GM21390 (cell line): ENCODE data around the gene SEC14L3.

Experiments
- ATAC-seq: cut with Tn5 transposase; IDR thresholded peaks from one replicate; pipeline ENCODE4 v1.9.1; 2021; ENCODE audit not compliant: unreplicated experiment

The SEC14L3 gene

DNA sequence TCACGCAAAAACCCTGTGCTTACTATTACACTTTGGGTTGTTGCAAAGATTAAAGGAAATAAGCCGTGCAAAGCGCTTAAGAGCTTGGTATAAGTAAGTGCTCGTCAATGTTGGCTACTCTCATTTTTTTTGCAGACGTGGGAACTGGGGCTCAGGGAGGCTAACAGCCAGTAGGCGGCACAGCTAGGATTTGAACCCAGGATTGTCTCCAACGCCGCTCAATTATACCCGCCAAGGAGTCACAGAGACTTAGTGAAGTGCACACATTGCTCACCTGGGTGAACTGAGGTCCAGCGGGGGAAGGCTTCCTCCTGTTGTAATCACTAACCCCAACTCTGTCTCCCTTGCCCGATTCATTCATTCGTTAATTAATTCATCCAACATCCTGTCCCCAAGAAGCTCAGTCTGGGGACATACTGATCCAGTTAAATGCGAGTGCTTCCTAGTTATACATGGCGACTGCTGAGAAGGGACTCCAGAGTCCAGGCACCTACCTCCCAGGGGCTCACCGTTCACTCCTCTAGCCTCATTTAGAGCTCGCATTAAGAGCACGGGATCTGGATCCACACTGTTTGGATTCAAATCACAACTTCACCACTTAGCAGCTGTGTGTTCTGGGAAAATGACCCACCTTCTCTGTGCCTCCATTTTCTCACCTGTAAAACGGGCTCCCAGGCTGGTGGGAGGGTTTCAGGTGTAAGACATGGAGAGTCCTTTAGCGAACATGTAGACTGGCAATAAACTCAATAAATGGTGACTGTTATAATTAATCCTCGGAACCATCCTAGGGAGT is 47.1 kb downstream of the SEC14L3 start:
- no peak for ATAC-seq

DNA sequence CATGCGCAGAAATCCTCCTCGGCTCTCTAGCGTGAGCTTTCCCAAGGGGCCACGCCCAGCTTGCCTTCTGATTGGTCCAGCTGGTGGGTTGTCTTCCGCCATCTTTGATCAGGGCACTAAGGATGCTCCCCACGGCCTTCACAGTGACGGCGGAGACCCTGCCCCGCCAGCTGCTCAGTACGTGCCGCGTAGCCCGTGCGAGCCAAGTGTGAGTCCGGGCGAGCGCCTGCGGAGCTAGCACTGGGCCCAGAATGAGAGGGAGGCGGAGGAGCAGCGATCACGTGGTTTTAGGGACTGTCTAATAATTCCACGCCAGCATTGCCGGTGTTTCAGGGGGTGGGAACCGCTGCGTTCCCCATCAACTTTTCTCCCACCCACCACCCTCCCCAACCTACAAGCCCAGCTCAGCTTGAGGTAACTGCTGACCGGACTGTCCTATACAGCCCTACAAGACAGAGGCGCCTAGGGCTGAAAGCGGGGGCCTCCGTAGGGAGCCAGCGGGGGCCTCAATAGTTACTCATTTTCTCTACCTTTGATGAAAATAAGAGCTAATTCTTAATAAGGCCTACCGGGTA is 47.8 kb downstream of the SEC14L3 start:
- peak; percentile 82 for ATAC-seq

DNA sequence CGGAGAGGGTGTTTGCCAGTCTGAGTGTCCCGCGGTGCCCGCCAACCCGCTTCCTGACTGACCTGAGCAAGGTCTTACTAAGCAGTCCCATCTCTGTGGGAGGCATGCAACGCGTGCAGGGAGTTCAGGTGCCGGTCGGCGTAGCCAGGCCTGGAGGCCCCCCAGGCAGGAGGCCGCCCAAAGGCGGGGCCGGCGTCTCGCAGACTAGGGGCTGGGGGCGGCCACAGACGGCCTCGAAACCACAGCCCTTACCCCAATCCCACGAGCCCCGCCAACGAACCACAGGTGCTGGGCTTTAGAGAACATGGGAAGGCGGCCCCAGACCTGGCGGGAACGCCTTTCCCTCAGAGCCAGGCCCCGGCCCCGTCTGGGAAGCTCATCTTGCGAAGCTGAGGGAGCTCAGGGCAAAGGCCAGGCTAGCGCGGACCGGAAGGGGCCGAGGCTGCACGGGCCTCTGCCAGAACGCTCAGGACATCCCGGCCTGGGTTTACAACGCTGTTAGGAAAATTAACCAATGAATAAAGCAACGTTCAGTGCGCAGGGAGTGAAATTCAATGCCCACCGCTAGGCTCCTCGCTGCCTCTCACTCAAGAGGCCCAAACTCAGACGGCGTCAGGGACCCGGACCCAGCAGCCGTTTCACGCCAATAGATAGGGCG is 48.4 kb downstream of the SEC14L3 start:
- ATAC-seq = peak; percentile 32

DNA sequence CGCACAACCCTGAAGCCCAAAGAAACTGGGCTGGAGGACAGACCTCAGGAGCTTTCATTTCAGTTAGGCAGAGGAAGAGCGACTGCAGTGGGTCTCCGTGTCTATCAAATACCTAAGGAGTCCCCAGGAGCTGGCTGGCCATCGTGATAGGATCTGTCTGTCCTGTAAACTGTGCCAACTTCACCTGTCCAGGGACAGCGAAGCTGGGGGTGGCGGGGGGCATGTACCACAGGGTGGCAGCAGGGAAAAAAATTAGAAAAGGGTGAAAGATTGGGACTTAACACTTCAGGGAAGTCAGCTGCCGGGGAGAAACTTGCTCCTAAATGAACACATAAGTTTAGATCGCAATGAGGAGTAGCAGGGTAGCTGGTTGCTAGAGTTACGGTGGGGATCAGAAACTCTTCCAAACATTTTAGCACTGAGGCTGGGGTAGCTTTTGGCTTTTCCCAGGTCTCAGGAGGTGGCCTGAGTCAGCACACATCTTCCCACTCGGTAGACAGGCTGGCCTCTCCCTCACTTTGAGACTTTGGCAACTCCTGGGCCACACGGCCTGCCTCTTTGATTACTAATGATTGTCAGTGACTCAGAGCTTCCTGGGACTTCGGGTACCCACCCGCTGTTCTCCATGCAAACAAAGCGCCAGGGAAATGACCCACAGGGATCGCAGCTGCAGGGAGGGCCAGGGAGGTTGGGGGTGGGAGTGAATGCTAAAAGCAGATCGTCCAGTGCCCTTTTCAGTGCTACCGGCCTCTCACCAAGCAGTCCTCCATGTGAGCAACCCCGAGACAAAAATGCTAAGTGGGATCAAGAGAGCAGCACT is 49.1 kb downstream of the SEC14L3 start:
- no peak for ATAC-seq

DNA sequence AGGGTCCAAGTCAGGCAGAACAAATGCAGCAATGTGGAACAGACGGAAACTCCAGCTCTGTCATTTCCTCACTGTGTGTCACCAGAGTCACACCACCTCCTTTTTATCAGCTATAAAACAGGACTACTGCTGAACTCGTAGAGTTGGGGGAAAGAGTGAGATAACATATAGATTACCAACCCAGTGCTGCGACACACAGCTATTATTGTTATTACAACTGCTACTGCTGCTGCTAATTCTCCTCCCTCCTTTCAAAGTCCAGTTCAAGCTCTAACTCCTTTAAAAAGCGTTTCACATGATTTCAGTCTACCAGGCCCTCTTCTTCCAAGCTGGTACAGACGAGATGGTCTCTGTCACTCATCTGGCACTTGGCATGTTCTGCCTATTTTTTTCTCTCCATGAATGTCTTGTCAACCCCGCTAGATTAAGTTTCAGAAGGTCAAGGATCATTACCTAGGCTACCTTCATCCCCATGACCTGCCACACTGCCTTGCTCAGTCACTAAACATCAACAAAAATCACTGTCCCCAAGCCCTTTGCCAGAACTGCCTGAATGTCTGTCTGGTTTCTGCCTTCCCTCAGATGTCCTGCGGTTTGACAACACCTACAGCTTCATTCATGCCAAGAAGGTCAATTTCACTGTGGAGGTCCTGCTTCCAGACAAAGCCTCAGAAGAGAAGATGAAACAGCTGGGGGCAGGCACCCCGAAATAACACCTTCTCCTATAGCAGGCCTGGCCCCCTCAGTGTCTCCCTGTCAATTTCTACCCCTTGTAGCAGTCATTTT is 49.9 kb downstream of the SEC14L3 start:
- no peak for ATAC-seq

DNA sequence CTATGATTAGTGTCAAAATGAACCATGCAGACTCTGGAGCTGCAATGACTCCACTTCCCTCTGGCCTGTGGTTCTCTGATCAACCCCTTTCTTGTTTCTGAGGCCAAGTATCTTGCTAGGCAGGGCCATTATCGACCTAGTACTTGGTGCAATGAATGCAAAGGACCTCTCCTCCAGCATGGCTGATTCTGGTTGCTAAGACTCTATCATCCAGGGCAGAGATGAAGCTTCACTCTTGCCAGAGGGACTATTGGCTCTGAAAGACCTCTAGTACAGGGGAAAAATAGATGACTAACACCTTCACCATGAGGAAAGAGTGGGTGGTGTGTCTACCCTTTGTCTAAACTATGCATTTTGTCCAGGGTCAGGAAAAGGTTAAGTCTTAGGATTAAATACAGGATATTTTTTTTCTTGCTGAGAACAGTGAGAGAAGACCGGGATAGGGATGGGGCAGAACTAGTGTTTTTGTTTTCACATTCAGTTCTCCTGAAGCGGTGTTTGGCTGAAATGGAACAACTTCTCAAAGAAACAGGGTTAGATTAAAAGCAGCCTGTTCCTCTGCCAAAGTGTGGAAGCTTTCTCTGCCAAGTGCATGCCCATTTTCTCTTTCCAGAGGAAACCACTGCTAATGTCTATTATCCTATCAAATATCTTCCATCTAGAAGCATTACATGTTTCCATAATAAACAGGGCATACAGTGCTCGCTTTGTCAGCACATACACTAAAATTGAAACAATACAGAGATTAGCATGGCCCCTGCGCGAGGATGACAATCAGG is 51.3 kb downstream of the SEC14L3 start:
- no peak for ATAC-seq

DNA sequence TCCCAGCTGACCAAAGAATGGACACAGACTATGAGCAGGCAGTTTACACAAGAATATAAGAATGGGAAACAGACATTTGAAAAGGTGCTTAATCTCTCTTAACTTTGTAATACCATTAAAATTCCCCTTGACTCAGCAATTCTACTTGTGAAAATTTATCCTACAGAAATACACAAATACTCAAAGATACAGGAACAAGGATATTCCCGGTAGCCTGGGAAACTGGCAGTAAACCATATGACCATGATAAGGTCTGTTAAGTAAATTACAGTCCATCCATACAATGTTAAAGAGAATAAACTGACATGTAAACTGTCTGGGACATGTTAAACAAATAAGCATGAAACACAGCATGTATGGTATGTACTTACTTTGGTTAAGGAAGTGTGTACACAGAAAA is 55.0 kb downstream of the SEC14L3 start:
- no peak for ATAC-seq

DNA sequence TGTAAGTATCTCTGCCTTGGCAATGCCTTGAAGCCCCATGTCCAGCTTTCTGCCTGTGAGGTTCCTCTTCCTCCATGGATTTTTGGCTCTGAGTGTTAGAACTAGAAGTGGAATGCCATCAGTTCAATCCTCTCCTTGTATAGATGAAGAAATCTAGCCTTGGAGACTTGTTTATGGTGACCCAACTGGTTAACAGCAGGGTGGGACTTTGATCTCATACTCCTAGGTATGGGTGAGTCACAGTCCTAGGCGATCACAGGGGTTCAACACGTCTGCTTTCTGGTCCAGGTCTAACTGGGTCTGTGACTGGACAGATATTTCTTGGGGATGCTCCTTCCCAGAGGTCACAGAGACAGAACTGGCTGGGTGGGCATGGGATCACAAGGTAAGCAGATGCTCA is 55.4 kb downstream of the SEC14L3 start:
- no peak for ATAC-seq

DNA sequence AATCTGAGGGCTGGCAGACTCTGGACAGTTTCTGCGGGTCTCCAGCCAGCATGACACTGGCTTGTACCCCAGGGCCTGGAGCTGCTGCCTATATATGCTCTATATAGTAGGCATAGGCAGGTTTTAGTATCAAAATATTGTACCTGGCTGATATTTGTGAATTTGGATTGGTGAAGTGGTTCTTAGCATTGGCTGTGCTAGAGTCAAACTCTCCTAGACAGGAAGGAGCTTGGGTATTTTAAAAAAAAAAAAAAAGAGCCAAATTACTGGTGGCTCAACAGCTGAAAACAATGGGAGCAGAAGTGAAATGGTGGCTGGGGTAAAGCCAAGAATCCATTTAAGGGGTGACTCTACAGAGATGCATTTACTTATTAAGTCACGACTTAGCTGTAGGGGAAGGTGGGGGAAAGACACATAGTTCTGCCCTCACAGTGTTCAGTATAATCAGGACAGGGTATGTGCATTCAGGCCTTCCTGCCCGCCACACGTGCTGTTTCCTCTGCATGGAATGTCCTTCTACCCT is 57.2 kb downstream of the SEC14L3 start:
- no peak for ATAC-seq

DNA sequence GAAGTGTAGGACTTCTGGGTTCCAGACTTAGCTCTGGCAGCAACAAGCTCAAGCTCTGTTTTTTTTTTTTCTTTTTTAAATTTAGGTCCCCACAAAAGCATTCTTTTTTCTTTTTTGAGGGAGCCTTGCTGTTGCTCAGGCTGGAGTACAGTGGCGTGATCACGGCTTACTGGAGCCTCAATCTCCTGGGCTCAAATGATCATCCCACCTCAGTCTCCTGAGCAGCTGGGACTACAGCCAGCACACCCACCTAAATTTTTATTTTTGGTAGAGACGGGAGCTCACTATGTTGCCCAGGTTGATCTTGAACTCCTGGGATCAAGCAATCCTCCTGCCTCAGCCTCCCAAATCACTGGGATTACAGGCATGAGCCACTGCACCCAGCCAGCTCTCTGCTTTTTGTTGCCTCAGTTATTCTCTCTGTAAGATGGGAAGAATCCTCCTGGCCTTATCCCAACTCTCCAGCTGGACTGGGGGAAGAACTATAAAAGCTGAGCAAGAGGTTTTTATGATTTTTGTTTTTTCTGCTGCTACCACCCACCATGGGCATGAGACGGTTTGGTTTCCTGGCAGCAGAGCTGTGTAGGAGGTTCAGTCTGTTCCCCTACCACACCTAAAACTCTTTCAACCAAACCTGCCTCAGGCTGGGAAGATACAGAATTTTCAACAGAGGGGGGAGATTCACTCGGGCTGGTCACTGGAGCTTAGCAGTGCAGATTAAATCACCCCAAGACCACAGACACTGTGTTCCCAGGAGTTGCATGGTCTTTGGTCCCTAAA is 57.9 kb downstream of the SEC14L3 start:
- no peak for ATAC-seq

DNA sequence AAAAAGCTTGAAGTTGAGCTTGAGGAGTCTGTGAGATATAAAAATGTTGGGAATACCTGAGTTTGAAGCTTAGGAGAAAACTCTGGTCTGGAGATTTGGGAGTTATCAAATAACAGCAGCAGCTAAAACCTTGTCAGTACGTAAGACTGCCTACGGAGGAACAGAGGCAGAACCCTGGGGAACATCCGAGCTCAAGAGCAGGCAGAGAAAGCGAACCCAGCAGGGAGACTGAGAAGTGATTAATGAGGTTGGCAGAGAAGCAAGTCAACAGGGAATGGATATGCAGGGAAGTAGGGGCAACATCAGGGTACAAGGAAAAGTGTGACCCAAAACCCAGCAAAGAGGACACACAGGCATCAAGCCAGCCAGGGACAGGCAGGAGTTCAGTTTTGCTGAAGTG is 58.8 kb downstream of the SEC14L3 start:
- ATAC-seq = no peak

DNA sequence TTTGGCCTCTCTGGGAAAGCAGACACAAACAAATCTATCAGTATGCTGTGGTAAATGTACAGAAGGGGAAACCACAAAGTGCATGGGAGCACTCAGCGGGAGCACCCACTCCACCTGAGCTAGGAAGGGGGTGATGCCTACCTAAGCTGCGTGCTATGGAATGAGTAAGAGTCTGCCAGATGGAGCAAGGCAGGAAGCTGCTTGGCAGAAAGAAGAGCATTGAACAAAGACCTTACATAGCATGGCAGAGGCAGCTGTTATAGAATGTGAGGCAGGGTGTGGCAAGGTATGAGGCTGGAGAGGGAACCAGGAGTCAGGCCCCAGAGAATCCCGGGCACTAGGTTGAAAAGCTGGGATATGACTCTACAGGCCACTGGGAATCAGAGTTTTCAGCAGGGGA is 60.0 kb downstream of the SEC14L3 start:
- no peak for ATAC-seq
